ENCODE data around the gene SLTM. TPM values are rescaled to one million over a fixed set of nuclear protein-coding genes. Genes with fewer than 3 reads are reported as not detected.
"Not testable (repeated sequence)": the region's sequence is repeated elsewhere in the genome, so short reads cannot be mapped to it uniquely, and the experiment has no call there.

The SLTM gene
- total and polyA plus RNA-seq, 12 donors = 33.4 to 74.8 (median 44.4) TPM

DNA sequence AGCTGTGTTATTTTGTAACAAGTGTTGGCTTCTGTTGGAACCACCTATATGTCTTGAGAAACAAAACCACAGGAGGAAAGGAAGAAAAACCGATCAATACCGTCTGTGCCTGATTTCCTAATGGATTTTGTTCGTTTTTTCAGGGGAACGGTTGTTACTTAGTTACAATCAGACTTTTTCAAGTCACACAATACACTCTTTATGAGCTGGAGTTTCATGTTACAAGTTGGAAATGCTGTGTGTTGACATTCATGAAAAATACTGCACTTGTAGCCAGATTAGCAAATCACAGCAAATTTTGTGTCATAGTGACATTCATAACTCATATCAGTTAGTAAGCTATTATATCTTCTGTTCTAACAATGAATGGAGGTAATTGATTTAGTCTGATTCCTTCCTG lies 78.9 kb downstream of the SLTM start:
- intact Hi-C loops (cut with DNase I) = no loop called here

DNA sequence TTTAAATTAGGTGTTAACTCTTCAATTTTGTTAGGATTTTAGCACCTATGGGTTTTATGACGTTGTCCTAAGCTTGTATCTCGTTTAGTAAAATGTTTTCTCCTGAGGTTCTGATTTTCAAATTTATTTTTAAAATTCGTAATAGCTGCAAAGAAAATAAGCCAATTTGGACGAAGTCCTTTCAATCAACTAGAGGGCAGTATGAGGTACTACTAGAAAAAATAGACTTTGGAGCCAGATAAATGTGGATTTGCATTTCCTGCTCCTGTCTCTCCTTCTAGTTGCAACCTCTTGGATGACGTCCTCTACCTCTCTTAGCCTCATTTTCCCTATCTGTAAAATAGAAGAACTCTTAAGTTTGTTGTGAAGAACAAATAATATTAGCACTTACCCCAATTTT lies 81.1 kb downstream of the SLTM start:
- no peak for DNase-seq
- H3K4me3 ChIP-seq = no peak overlapping the region
- intact Hi-C loops (cut with DNase I) = no loop called here
- TF ChIP-seq CTCF (IDR thresholded peaks at IDR 0.05) = no peak
- no peaks in the 10 kb centered on the region for H3K4me1 ChIP-seq
- H3K27ac ChIP-seq = no peak overlapping the region
- H3K36me3 ChIP-seq = peaks cover 0 to 99% (median 7%) of the 10 kb centered on the region in 9 donors
- no peaks in the 10 kb centered on the region for H3K27me3 ChIP-seq
- no peaks in the 10 kb centered on the region for H3K9me3 ChIP-seq
- no peak for ATAC-seq
- 85 to 87% methylated on average over 5 of the region's 5 CpGs for WGBS, 2 donors

More for the DNA sequence above, 78.9 kb downstream of the SLTM start:
- TF ChIP-seq CTCF (IDR thresholded peaks at IDR 0.05) = no peak
- Histone ChIP-seq H3K9me3 (no peaks in the 10 kb centered on the region), H3K27ac (no peak overlapping the region), H3K4me3 (no peak overlapping the region), H3K36me3 (peaks cover 0 to 85% (median 7%) of the 10 kb centered on the region in 9 donors), H3K27me3 (no peaks in the 10 kb centered on the region), H3K4me1 (no peaks in the 10 kb centered on the region)
- no peak for ATAC-seq
- no peak for DNase-seq
- 70 to 84% methylated on average over 4 of the region's 4 CpGs for WGBS, 2 donors

GRCh38 chr15:58851205-58851604 lies 82.3 kb downstream of the SLTM start:
- H3K4me1 ChIP-seq; H3K4me3 ChIP-seq; H3K27me3 ChIP-seq; DNase-seq; H3K27ac ChIP-seq; H3K9me3 ChIP-seq; intact Hi-C loops (cut with DNase I); ATAC-seq: not testable (repeated sequence)
- 95 to 96% methylated on average over 3 of the region's 3 CpGs for WGBS, 2 donors
- H3K36me3 ChIP-seq = peaks cover 0 to 100% (median 12%) of the 10 kb centered on the region in 9 donors

- Histone ChIP-seq H3K4me3 (no peak overlapping the region), H3K36me3 (peaks cover 0 to 58% (median 5%) of the 10 kb centered on the region in 9 donors), H3K27ac (no peak overlapping the region), H3K9me3 (no peaks in the 10 kb centered on the region), H3K4me1 (no peaks in the 10 kb centered on the region), H3K27me3 (no peaks in the 10 kb centered on the region)
- WGBS, 2 donors = 99% methylated on average over 4 of the region's 4 CpGs
- DNase-seq (no peak), ATAC-seq (no peak)
- intact Hi-C loops (cut with DNase I) = no loop called here
- TF ChIP-seq CTCF (IDR thresholded peaks at IDR 0.05) = no peak
Measured at GRCh38 chr15:58842713-58843396, 90.6 kb downstream of the SLTM start.

- Histone ChIP-seq H3K36me3 (peaks cover 0 to 54% (median 0%) of the 10 kb centered on the region in 9 donors), H3K4me1 (no peaks in the 10 kb centered on the region), H3K27me3 (no peaks in the 10 kb centered on the region), H3K27ac (no peak overlapping the region), H3K4me3 (no peak overlapping the region), H3K9me3 (no peaks in the 10 kb centered on the region)
- no peak for ATAC-seq
- intact Hi-C loops (cut with DNase I) = no loop called here
- TF ChIP-seq CTCF (IDR thresholded peaks at IDR 0.05) = no peak
- DNase-seq = no peak
- 92% methylated on average over 8 of the region's 8 CpGs for WGBS, 2 donors
Measured at GRCh38 chr15:58840048-58840447, 93.4 kb downstream of the SLTM start.

Measured in heart right ventricle (tissue), 16 donors.